HG03139 (cell line): ENCODE data around the gene ACSF3.
"Not testable (repeated sequence)": the region's sequence is repeated elsewhere in the genome, so short reads cannot be mapped to it uniquely, and the experiment has no call there.

Source experiments
- ATAC-seq: cut with Tn5 transposase; IDR thresholded peaks from one replicate; pipeline ENCODE4 v1.9.1; 2021; ENCODE audit not compliant: unreplicated experiment

ACSF3 gene

GRCh38 chr16:89172171-89172527 is 78.5 kb downstream of the ACSF3 start:
- no peak for ATAC-seq

- ATAC-seq: no peak
Measured at GRCh38 chr16:89172528-89173173, 79.0 kb downstream of the ACSF3 start.

GRCh38 chr16:89173174-89173921 is 79.7 kb downstream of the ACSF3 start:
- ATAC-seq: no peak

GRCh38 chr16:89174055-89174827 is 80.6 kb downstream of the ACSF3 start:
- ATAC-seq: no peak

- no peak for ATAC-seq
Measured at GRCh38 chr16:89174877-89175276, 81.2 kb downstream of the ACSF3 start.

GRCh38 chr16:89175280-89176146 is 81.9 kb downstream of the ACSF3 start:
- ATAC-seq: no peak

- no peak for ATAC-seq
Measured at GRCh38 chr16:89176147-89176690, 82.6 kb downstream of the ACSF3 start.

GRCh38 chr16:89176717-89177116 is 83.1 kb downstream of the ACSF3 start:
- no peak for ATAC-seq

- ATAC-seq: no peak
Measured at GRCh38 chr16:89177501-89177900, 83.8 kb downstream of the ACSF3 start.

- no peak for ATAC-seq
Measured at GRCh38 chr16:89178453-89179147, 84.9 kb downstream of the ACSF3 start.

- ATAC-seq: no peak
Measured at GRCh38 chr16:89179148-89179484, 85.5 kb downstream of the ACSF3 start.

GRCh38 chr16:89179656-89180315 is 86.1 kb downstream of the ACSF3 start:
- ATAC-seq: no peak

GRCh38 chr16:89183463-89183862 is 89.8 kb downstream of the ACSF3 start:
- ATAC-seq: no peak

GRCh38 chr16:89183975-89184676 is 90.5 kb downstream of the ACSF3 start:
- no peak for ATAC-seq

- no peak for ATAC-seq
Measured at GRCh38 chr16:89184677-89184932, 91.0 kb downstream of the ACSF3 start.

- no peak for ATAC-seq
Measured at GRCh38 chr16:89184933-89185794, 91.5 kb downstream of the ACSF3 start.

GRCh38 chr16:89185887-89186592 is 92.4 kb downstream of the ACSF3 start:
- not testable (repeated sequence) for ATAC-seq

- not testable (repeated sequence) for ATAC-seq
Measured at GRCh38 chr16:89186593-89187031, 93.0 kb downstream of the ACSF3 start.
